Esophagus mucosa (tissue), 1 donor: ENCODE data around the gene ITPRIP. TPM values are rescaled to one million over a fixed set of nuclear protein-coding genes. Genes with fewer than 3 reads are reported as not detected.
A peak's percentile ranks its signal among the peaks of the same experiment; 100 is the strongest.

Experiments
- ATAC-seq: fragments of 200-7000 bp; cut with Tn5 transposase; one replicate; pipeline ENCODE4 v1.9.1; 2020
- total RNA-seq: library from RNA; stranded (reverse); gene quantifications from one replicate; pipeline ENCODE4 v1.2.4, GENCODE V29; 2023
- donor health status: DM: yes; HTN: yes; CAD: no.

ITPRIP gene
- total RNA-seq, 1 donor from 2014 or later: 74.4 TPM

DNA sequence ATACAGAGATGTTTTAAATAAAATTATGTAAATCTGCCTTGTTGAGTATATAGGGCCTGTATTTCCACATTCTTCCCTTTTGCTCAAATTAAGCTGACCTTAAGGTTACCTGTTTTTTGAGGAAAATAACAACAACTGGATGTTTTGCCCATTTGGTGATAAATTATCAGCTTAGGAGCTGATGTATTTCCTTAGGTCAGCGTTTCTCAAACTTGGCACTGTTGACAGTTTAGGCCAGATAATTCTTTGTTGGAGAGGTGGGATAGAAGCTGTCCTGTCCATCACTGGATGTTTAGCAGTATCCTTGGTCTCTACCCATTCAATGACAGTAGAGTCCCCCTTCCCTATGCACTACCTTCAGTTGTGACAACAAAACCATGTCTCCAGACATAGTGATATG is 62.1 kb downstream of the ITPRIP start:
- ATAC-seq: no peak

DNA sequence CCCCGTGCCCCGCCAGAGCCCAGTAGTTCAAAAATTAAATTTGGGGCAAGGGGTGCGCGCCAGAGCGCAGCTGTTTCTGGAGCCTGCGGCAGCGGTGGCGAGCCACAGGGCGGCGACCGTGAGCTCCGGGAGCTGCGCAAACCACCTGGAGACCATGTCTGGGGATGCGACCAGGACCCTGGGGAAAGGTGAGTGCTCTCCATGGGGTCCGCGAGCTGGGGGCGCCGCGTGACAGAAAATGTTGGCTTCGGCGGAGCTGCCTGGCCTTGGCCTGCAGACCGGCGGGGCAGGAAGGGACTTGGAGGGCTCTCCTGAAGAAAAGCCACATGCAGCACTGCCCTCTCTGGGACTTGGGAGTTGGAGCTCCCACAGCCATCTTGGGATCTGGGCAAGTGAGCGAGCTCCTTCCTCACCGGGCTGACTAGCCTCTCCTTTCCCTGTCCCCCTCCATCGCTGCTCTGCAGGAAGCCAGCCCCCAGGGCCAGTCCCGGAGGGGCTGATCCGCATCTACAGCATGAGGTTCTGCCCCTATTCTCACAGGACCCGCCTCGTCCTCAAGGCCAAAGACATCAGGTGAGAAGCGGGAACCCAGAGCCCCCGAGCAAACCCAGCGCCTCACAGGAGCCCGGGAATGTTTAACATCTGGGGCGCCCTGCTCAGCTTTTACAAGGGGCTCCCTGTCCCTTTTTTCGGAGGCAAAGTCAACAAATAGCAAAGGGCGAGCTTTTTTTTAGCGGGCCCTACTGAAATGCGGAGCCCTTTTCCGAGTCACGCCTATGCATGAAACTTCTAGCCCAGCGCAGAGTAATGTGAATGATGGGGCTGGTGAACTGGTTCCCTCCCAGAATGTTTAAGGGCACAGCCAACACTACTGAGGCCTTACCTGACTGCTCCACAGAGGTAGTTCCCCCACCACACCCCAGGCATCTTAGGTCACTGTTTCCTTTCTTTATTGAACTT is 63.2 kb downstream of the ITPRIP start:
- peak; percentile 84 for ATAC-seq

DNA sequence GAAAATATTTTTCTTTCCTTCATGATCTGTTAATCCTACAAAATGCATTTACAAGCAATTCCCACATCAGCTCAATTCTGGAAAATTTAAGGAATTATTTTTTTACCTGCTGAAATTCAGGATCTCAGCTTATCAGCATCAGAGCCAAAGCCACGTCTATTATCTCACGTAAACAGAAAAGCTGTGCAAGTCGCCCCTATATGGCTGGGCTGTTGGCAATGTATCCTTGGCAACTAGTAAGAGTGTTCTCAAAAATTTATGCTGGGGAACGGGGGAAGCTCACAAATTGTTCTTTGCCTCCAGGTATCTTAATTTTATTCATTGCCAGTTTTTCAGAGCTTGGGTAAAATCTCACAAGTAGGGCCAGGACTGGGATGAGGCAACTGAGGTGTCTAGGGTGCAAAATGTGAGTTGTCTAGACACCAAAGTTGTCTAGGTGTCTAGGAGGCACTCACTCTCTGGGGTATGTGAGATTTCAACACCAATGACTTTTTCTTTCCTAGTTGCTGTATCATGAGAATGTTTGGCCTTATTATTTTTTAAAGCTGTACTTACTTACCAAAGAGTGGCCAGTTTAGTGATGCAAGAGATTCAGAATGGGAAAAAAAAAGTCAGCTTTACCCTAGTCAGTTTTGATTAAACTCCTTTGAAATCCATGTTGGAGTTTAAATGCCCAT is 64.2 kb downstream of the ITPRIP start:
- ATAC-seq: no peak

DNA sequence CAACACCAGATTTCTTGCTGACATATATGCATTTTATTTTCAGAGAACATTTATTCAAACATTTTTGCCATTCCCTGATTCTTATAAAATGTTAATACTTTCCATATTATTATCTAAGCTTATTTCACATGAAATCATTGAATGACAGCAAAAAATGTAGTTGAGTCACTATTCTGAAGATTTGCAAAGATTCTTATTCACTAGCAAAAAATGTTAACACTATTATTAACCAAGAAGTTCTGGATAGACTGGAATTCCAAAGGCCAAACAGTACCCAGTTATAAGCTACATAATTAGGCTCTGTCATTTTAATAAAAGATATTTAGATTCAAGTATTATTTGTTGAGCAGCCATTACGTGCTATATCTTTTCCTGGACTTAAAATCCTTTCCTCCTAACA is 65.0 kb downstream of the ITPRIP start:
- ATAC-seq: no peak

DNA sequence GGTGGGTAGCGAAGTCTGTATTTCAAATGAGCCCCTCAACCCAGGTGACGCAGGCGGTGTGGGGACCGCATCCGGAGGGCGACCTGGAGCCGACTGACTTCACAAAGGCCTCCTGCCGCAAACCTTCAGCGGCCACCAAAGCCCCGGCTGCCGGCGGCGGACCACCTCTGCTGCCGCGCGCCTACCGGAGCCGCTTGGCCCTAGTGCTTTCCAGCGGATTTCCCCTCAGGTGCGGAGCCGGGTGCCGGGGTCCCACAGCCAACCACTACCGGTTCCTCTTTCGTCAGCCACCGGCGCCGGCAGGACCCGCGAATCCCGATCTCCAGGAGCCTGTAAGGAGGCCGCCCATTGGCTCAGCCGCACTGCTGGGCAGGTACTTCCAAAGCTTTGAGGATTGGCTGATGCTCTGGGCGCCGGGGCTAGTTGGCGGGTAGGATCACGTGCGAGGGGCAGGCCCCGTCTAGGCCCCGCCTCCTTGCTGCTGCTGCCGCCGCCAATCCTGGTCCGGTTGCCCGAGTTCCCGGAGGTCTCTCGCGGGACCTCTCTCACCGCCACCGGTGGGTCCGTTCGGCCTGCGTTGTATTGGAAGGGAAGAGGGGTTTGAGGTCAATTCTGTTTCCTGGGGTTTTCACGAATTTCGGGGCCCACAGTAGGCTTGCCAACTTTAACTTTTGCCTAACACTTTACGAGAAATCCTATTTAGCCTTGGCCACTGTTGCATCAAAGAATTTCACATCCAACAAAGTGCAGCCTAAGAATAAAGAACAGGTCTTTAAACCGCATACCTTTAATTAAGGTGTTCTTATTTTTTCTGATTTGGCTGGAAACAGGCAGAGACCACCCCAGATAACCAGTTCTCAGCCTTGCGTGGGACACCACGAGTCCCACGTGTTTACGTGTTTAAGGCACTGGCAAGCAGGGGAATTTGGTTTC is 69.3 kb downstream of the ITPRIP start, which contains the start of gene GSTO2:
TSS of gene GSTO2 (plus strand) at position 472 of the 933 bp plus-strand sequence. CDS start 5,732 bp downstream, outside the sequence.
- ATAC-seq: peak; percentile 100

DNA sequence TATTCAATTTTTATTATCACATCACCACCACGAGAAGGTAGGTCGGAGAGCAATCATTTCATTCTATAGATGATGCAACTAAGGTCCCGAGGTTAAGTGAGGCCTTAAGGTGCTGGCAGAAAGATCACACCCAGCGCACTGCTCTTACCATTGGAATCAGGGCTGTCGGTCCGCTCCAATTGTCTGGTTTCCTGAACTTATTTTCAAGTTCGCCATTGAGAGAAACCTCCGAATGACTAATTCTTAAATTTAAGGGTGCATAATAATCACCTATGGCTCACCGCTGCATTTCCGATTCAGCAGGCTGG is 69.9 kb downstream of the ITPRIP start:
- ATAC-seq: peak; percentile 7

DNA sequence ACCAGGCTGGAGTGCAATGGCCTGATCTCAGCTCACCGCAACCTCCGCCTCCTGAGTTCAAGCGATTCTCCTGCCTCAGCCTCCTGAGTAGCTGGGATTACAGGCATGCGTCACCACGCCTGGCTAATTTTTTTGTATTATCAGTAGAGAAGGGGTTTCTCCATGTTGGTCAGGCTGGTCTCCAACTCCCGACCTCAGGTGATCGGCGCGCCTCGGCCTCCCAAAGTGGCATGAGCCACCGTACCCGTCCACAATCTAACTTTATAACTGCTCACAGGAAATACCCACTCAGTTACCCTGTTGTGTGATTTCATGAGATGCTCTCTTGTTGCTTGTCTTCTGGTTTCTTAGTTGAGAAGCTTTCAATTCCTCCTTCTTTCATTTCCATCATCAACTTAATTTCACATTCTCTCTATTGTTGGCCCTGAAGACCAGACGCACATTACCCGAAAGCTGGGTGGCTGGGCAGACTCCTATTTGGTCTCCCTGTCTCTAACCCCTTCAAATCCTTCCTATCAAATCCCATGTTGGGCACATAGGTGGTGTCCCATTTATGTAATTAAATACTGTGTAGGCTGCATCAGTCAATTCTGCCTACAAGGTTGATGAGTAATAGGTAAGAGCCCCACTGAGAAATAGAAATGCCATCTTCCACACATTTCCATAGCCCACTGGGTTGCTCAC is 70.4 kb downstream of the ITPRIP start:
- no peak for ATAC-seq

DNA sequence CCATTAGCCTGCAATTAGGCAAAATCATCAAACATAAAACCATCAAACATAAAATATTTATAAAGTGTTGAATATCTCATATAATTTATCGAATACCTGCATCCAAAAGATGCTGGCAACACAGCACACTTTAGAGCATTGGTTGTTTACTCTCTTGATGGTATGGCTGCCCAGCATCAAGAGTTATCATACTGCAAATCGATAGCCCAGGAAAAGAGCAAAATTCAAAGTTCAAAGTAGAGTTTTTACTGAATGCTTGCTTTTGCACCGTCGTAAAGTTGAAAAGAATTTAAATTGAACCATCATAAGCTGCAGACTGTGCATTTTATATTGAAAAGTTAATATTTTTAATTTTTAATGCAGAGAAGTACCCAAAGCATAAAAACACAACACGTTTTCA is 73.5 kb downstream of the ITPRIP start:
- ATAC-seq: no peak

DNA sequence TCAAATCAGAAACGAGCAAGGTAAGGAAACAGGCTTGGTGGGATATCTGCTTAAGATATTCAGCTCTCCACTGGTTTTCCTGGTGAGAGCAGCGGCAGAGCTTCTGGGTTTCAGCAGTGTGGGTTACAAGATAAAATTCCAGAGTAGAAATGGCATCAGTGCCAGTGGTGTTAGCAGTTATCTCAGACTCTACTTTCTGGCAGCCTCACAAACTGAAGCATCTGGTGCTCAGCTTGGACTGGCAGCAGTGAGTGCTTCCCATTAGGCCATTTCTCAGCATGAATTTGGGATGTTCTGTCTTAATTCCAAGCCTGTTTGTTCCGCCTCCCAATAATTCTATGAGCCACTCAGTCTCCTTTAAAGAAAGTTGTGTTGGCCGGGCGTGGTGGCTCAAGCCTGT is 76.2 kb downstream of the ITPRIP start:
- no peak for ATAC-seq

DNA sequence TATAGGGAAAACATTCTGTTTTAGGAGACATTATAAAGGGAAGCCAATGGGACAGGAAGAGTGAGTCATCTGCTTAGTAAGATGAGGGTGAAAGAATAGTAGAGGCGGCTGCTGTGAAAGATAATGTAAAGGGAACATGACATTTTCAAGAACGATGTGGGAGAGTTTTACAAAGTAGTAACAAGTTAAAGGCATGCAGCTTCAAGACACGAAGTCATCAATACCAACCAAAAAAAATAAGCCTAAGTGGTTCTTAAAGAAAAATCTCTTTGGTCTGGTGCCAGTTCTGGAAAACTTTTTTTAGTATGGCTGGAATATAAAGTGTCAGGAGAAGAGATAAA is 77.5 kb downstream of the ITPRIP start:
- ATAC-seq: peak; percentile 49

DNA sequence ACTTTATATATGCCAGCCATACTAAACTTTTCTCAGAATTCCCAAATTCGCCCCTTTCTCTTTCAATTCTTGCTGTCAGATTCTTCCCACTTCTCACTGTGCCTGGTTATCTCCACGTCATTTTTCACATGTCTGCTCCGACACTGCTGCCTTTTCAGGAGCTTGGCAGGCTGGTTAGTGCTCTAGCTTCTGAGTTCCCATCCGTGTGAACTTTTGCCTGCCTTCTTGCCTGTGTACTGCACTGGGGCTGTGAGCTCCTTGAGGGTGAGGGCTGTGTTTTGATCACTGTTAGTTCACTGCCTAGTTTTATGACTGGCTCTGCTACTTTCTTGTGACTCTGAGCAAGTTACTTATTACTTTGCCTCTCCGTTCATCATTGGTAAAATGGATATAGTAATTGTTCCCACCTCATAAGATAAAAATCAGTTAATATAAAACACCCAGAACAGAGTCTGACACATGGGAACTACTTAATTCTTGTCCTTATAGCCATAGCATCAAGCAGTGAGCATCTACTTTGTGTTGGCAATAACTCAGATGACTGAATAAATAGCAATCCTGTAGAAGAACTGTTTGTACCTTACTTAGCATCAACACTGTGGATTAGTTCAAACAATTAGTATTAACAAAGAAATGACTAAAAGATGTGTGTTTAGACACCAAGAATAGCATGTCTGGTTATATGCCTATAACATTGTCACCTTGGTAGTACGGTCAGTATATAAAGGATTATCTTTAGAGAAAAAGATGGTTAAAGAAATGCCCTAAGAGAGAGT is 78.1 kb downstream of the ITPRIP start:
- ATAC-seq: no peak

Other genes with a start within 250 kb of the ITPRIP start
- gene SFR1, start 216.3 kb downstream of the ITPRIP start, total RNA-seq: 4.8 TPM
- gene CFAP43, start 106.1 kb downstream of the ITPRIP start, total RNA-seq: not detected
- gene GSTO1, start 83.6 kb downstream of the ITPRIP start, total RNA-seq: 52.4 TPM
- 25.1 TPM for gene GSTO2, start 69.3 kb downstream of the ITPRIP start, total RNA-seq
- gene CFAP58, start 15.4 kb upstream of the ITPRIP start, total RNA-seq: 0.12 TPM